A549 (cell line): ENCODE measurements around the gene CDCP1. TPM values are rescaled to one million over a fixed set of nuclear protein-coding genes. Genes with fewer than 3 reads are reported as not detected.

Experiments used
- ATAC-seq, 2 experiments: fragments of 200-7000 bp in 1 of 2; fragments of >200 bp in 1 of 2; cut with Nextera tagmentation in 1 of 2; cut with Tn5 transposase in 1 of 2; 3 replicates each; pipeline versions ENCODE4 v1.8.0 to v1.9.1; 2018 to 2020; ENCODE audit warnings: mild to moderate bottlenecking in 1 of 2, moderate library complexity in 1 of 2
- CTCF ChIA-PET: fragments of 300-600 bp; sonication (Branson Sonifier 250); formaldehyde crosslinking; extraction: SDS; loops from one replicate; lab custom pipeline; 2021; ENCODE audit warnings: antibody characterized with exemption, inconsistent platforms; lab: Yijun Ruan, JAX
- POLR2A ChIA-PET: fragments of 350-600 bp; formaldehyde crosslinking; extraction: SDS; loops from one replicate; lab custom pipeline; 2021; ENCODE audit warnings: antibody characterized with exemption, inconsistent platforms; lab: Yijun Ruan, JAX
- DNase-seq, 2 experiments: peaks; one replicate each; pipeline versions ENCODE4 v3.0.0 to v3.0.0-alpha.2; 2011 to 2016; ENCODE audit warnings: low read depth in 1 of 2, low spot score in 1 of 2
- FAIRE-seq: peaks from 2 replicates; lab custom pipeline; 2011; peaks lifted over from hg19 to GRCh38; lab: Jason Lieb, UNC
- H3K27ac ChIP-seq, 2 experiments: fragments of >200 bp; sonication (Bioruptor Twin); formaldehyde crosslinking; 3 replicates each; pipeline ENCODE4 v1.5.1; 2016 to 2017
- H3K4me1 ChIP-seq: fragments of >200 bp; sonication (Bioruptor Twin); formaldehyde crosslinking; 3 replicates; pipeline ENCODE4 v1.6.1; 2016
- H3K4me2 ChIP-seq: fragments of >200 bp; sonication (Bioruptor Twin); formaldehyde crosslinking; 3 replicates; pipeline ENCODE4 v1.6.1; 2016
- H3K4me3 ChIP-seq: fragments of >200 bp; sonication (Bioruptor Twin); formaldehyde crosslinking; 3 replicates; pipeline ENCODE4 v1.5.1; 2016
- H3K9me3 ChIP-seq: fragments of >200 bp; sonication (Bioruptor Twin); formaldehyde crosslinking; 3 replicates; pipeline ENCODE4 v1.6.1; 2016
- CEBPB ChIP-seq, 2 experiments: fragments of >200 bp in 1 of 2; sonication (Bioruptor Twin) in 1 of 2; formaldehyde crosslinking in 1 of 2; IDR thresholded peaks; 2 replicates each; pipeline ENCODE4 v1.6.1; 2012 to 2016
- CHD2 ChIP-seq: fragments of 150-350 bp; IDR thresholded peaks from 2 replicates; pipeline ENCODE4 v1.6.1; 2014; ENCODE audit warnings: low read length; ENCODE audit not compliant: partially characterized antibody
- CHD4 ChIP-seq: fragments of 200-600 bp; sonication (generic); IDR thresholded peaks from 2 replicates; pipeline ENCODE4 v1.6.1; 2016; ENCODE audit warnings: antibody characterized with exemption, mild to moderate bottlenecking, borderline replicate concordance
- EHF ChIP-seq: fragments of 250-450 bp; sonication (Bioruptor Pico); IDR thresholded peaks from 2 replicates; pipeline ENCODE4 v1.5.0; 2020; ENCODE audit warnings: mild to moderate bottlenecking
- EHMT2 ChIP-seq: fragments of 200-600 bp; sonication (generic); IDR thresholded peaks from 2 replicates; pipeline ENCODE4 v1.6.1; 2016; ENCODE audit warnings: antibody characterized with exemption, low read depth, mild to moderate bottlenecking, moderate library complexity
- FOSB ChIP-seq: fragments of 250-450 bp; sonication (Bioruptor Pico); IDR thresholded peaks from 2 replicates; pipeline ENCODE4 v1.5.0; 2020; ENCODE audit warnings: mild to moderate bottlenecking, moderate library complexity
- FOXS1 ChIP-seq: fragments of 250-450 bp; sonication (Bioruptor Pico); IDR thresholded peaks from 2 replicates; pipeline ENCODE4 v1.5.0; 2020; ENCODE audit warnings: mild to moderate bottlenecking, moderate library complexity
- HOXB13 ChIP-seq: fragments of 250-450 bp; sonication (Bioruptor Pico); IDR thresholded peaks from 2 replicates; pipeline ENCODE4 v1.5.0; 2020; ENCODE audit warnings: low read depth, mild to moderate bottlenecking, moderate library complexity
- KDM1A ChIP-seq: fragments of 200-600 bp; sonication (generic); IDR thresholded peaks from 2 replicates; pipeline ENCODE4 v1.6.1; 2016; ENCODE audit warnings: low read depth, mild to moderate bottlenecking
- MAFK ChIP-seq: fragments of 450-650 bp; IDR thresholded peaks from 2 replicates; pipeline ENCODE4 v1.6.1; 2014; ENCODE audit not compliant: partially characterized antibody
- PHF8 ChIP-seq: fragments of 200-600 bp; sonication (generic); IDR thresholded peaks from 2 replicates; pipeline ENCODE4 v1.6.1; 2016; ENCODE audit warnings: low read depth, mild to moderate bottlenecking, antibody characterized with exemption, moderate library complexity, borderline replicate concordance
- POLR2AphosphoS2 ChIP-seq: conservative IDR thresholded peaks from 2 replicates; pipeline ENCODE4 v1.6.1; 2012; ENCODE audit warnings: low read length, improper control_type of control experiment, inconsistent platforms
- RAD21 ChIP-seq, 2 experiments: fragments of >200 bp in 1 of 2; sonication (Bioruptor Twin) in 1 of 2; formaldehyde crosslinking in 1 of 2; IDR thresholded peaks in 1 of 2; conservative IDR thresholded peaks in 1 of 2; 2 replicates in 1 of 2; 3 replicates in 1 of 2; pipeline ENCODE4 v1.6.1; 2012 to 2018; ENCODE audit warnings: inconsistent platforms in 1 of 2
- TFCP2L1 ChIP-seq: fragments of 250-450 bp; sonication (Bioruptor Pico); IDR thresholded peaks from 2 replicates; pipeline ENCODE4 v1.5.0; 2021; ENCODE audit warnings: mild to moderate bottlenecking
- TP53 ChIP-seq: fragments of 250-450 bp; sonication (Bioruptor Pico); IDR thresholded peaks from 2 replicates; pipeline ENCODE4 v1.5.0; 2021; ENCODE audit warnings: mild to moderate bottlenecking, moderate library complexity
- ZC3H11A ChIP-seq: fragments of 450-650 bp; IDR thresholded peaks from 2 replicates; pipeline ENCODE4 v1.6.1; 2014; ENCODE audit warnings: antibody characterized with exemption, mild to moderate bottlenecking
- ZNF302 ChIP-seq: fragments of 250-450 bp; sonication (Bioruptor Pico); IDR thresholded peaks from 2 replicates; pipeline ENCODE4 v1.9.0; 2021; ENCODE audit warnings: inconsistent platforms, mild to moderate bottlenecking, moderate library complexity
- WGBS: methylation state at CpG from one replicate; pipeline ENCODE4 v1.1.6; 2017; ENCODE audit errors: missing lambda C conversion rate; 5-methylcytosine and 5-hydroxymethylcytosine counted together
- polyA minus RNA-seq: library from RNA; depleted of rRNA, polyadenylated mRNA; stranded (reverse); fragments of >200 nt; gene quantifications from 2 replicates; pipeline ENCODE4 v1.2.3, GENCODE V29; 2011; rRNA and poly(A)+ RNA removed
- polyA plus RNA-seq, 4 experiments: library from polyadenylated mRNA; depleted of rRNA in 3 of 4; stranded (reverse); fragments of >200 nt; fragmentation: RNase III in 1 of 4; extraction: RNeasy Plus Mini Kit Qiagen cat#74134 plus additional on column Dnase treatment in 1 of 4; gene quantifications; 2 replicates in 3 of 4; 3 replicates in 1 of 4; pipeline ENCODE4 v1.2.3, GENCODE V29; 2011 to 2017
- TF ChIP-seq, protein P1 (sequence below): fragments of >200 bp; sonication (Bioruptor Twin); formaldehyde crosslinking; IDR thresholded peaks from 3 replicates; pipeline ENCODE4 v1.5.1; 2016
- TF ChIP-seq, protein P2 (sequence below): IDR thresholded peaks from 2 replicates; pipeline ENCODE4 v1.6.1; 2012
- TF ChIP-seq, protein P3 (sequence below): IDR thresholded peaks from 2 replicates; pipeline ENCODE4 v1.6.1; 2012
- TF ChIP-seq, protein P4 (sequence below): IDR thresholded peaks from 2 replicates; pipeline ENCODE4 v1.6.1; 2012; ENCODE audit warnings: low read depth, borderline replicate concordance
- TF ChIP-seq, protein P5 (sequence below): fragments of 150-350 bp; IDR thresholded peaks from 2 replicates; pipeline ENCODE4 v1.6.1; 2014; ENCODE audit warnings: low read depth, mild to moderate bottlenecking, low read length

CDCP1 gene, protein sequence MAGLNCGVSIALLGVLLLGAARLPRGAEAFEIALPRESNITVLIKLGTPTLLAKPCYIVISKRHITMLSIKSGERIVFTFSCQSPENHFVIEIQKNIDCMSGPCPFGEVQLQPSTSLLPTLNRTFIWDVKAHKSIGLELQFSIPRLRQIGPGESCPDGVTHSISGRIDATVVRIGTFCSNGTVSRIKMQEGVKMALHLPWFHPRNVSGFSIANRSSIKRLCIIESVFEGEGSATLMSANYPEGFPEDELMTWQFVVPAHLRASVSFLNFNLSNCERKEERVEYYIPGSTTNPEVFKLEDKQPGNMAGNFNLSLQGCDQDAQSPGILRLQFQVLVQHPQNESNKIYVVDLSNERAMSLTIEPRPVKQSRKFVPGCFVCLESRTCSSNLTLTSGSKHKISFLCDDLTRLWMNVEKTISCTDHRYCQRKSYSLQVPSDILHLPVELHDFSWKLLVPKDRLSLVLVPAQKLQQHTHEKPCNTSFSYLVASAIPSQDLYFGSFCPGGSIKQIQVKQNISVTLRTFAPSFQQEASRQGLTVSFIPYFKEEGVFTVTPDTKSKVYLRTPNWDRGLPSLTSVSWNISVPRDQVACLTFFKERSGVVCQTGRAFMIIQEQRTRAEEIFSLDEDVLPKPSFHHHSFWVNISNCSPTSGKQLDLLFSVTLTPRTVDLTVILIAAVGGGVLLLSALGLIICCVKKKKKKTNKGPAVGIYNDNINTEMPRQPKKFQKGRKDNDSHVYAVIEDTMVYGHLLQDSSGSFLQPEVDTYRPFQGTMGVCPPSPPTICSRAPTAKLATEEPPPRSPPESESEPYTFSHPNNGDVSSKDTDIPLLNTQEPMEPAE
- polyA plus RNA-seq (2011; rRNA removed) = 9.9 and 12.5 TPM in 2 replicates
- 2.1 and 2.8 TPM in 2 replicates for polyA plus RNA-seq (2012; cell fraction: cytosol; rRNA removed)
- 3.5 and 3.7 TPM in 2 replicates for polyA plus RNA-seq (2012; cell fraction: nucleus; rRNA removed)
- 3.0 to 3.9 TPM (median 3.4 TPM) in 3 replicates for polyA plus RNA-seq (2017; fragmentation: RNase III; extraction: RNeasy Plus Mini Kit Qiagen cat#74134 plus additional on column Dnase treatment)
- polyA minus RNA-seq = 16.5 and 17.8 TPM in 2 replicates

DNA sequence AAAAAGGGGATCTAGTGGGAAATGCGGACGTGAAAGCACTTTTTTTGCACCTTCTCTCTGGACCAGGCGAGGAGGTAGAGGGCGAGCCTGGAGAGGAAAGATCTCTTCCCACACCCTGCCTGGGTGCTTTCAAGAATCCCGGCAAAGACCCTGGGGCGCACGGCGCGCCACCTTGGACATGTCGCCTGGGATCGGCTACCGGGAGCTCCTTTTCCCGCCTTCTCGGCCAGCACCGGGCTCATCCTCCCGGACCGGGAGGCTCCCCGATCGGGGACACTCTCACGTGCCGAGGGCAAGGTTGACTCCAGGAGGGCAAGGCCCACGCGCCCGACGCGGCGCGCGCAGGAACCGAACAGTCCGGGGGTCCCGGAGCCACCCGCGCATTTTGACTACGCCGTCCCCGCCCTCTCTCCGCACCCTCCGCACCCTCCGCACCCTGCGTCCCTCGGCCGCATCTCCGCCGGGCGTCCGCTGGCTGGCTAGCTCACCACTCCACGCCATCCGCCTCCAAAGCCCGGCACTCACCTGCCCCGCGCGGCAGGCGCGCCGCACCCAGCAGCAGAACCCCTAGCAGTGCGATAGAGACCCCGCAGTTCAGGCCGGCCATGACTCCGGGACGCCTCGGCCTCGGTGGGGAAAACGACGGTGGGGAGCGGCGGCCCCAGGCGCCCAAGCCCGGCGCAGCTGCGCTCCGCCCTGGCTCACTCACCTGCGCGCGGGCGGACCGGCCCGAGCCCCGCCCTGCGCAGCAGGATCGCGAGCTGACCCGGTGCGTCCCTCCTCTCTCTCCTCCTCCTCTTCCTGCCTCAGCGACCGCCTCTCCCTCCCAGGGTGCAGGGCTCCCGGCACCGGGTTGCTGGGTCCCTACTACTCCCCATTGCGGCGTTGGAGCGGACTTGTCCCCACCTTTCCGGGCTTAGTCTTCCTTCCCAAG lies at the start of gene CDCP1:
TSS of gene CDCP1 (minus strand) at position 698 of the 934 bp plus-strand sequence. CDS start at position 607, 91 bp downstream.
- Histone ChIP-seq H3K4me1 (0 out of 3 replicates have a peak, but pooled peaks cover 4% of the 10 kb centered on the region), H3K27ac (peak within 1 kb of the TSS; percentile 61 to 88), H3K4me2 (peak within 1 kb of the TSS; percentile 84), H3K4me3 (peak within 1 kb of the TSS; percentile 62), H3K9me3 (peaks cover 6% of the 10 kb centered on the region; the same call in 1 of the 3 replicates)
- ChIA-PET POLR2A (interaction anchor here (0.8 to 1.6 kb wide), 4 partner anchors 10 to 64 kb away, joined by 3 to 8 read pairs (median 3); no protein-coding TSS in a partner anchor), CTCF (interaction anchor here (0.7 to 2.4 kb wide), 7 partner anchors 10 to 76 kb away, joined by 3 to 9 read pairs (median 4); no protein-coding TSS in a partner anchor)
- TF ChIP-seq, protein P1, sequence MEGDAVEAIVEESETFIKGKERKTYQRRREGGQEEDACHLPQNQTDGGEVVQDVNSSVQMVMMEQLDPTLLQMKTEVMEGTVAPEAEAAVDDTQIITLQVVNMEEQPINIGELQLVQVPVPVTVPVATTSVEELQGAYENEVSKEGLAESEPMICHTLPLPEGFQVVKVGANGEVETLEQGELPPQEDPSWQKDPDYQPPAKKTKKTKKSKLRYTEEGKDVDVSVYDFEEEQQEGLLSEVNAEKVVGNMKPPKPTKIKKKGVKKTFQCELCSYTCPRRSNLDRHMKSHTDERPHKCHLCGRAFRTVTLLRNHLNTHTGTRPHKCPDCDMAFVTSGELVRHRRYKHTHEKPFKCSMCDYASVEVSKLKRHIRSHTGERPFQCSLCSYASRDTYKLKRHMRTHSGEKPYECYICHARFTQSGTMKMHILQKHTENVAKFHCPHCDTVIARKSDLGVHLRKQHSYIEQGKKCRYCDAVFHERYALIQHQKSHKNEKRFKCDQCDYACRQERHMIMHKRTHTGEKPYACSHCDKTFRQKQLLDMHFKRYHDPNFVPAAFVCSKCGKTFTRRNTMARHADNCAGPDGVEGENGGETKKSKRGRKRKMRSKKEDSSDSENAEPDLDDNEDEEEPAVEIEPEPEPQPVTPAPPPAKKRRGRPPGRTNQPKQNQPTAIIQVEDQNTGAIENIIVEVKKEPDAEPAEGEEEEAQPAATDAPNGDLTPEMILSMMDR = no peak
- TF ChIP-seq, protein P2, sequence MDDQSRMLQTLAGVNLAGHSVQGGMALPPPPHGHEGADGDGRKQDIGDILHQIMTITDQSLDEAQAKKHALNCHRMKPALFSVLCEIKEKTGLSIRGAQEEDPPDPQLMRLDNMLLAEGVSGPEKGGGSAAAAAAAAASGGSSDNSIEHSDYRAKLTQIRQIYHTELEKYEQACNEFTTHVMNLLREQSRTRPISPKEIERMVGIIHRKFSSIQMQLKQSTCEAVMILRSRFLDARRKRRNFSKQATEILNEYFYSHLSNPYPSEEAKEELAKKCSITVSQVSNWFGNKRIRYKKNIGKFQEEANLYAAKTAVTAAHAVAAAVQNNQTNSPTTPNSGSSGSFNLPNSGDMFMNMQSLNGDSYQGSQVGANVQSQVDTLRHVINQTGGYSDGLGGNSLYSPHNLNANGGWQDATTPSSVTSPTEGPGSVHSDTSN = no peak
- TF ChIP-seq POLR2AphosphoS2 (no peak), CHD2 (no peak), CEBPB (IDR thresholded peaks at IDR 0.05) (no peak), PHF8 (no peak), KDM1A (no peak), FOXS1 (CRISPR knock-in tag) (no peak), EHMT2 (no peak), ZNF302 (no peak)
- TF ChIP-seq, protein P3, sequence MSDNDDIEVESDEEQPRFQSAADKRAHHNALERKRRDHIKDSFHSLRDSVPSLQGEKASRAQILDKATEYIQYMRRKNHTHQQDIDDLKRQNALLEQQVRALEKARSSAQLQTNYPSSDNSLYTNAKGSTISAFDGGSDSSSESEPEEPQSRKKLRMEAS = peak; percentile 53
- TF ChIP-seq, protein P4, sequence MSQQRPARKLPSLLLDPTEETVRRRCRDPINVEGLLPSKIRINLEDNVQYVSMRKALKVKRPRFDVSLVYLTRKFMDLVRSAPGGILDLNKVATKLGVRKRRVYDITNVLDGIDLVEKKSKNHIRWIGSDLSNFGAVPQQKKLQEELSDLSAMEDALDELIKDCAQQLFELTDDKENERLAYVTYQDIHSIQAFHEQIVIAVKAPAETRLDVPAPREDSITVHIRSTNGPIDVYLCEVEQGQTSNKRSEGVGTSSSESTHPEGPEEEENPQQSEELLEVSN = peak; percentile 83
- peak; percentile 78 to 85 for ATAC-seq
- no peak for FAIRE-seq
- WGBS = 17% methylated on average over 23 of the region's 92 CpGs
- DNase-seq = peak in 1 of 2 experiments; percentile 24

DNA sequence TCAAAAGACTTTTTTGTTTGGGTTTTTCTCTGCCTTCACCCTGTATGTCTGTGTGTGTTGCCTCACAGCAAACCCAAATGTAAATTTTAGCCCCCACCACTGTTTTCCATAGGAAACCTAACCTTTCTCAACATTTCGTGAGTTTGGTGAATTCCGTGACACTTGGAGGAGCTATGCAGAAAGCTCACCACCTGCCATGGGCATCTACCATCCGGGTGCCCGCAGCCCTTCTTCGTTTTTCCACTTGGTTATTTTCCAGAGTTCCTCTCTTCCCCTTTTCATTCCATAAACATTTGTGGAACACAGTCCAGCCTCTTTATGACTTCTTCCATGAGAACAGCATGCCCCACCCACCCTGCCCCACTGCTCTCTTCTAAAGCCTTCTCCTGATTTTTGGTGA lies 48.6 kb upstream of the CDCP1 start:
- Histone ChIP-seq H3K4me1 (peaks cover 12% of the 10 kb centered on the region), H3K4me2 (no peak overlapping the region)
- ATAC-seq (no peak), FAIRE-seq (no peak), DNase-seq (no peak)
- CTCF ChIA-PET = interaction anchor here (7.5 kb wide), 1 partner anchor 15 kb away, joined by 31 read pairs; no protein-coding TSS in a partner anchor
- 89% methylated on average over 5 of the region's 5 CpGs for WGBS
- POLR2A ChIA-PET = no interaction called here
- TF ChIP-seq ZC3H11A (no peak), TFCP2L1 (no peak), PHF8 (no peak), HOXB13 (no peak), FOSB (CRISPR knock-in tag) (no peak), CHD4 (no peak), EHF (CRISPR knock-in tag) (no peak), TP53 (CRISPR knock-in tag) (no peak), RAD21 (conservative IDR thresholded peaks at IDR 0.05 in 1 of 2, IDR thresholded peaks at IDR 0.05 in 1 of 2) (no peak), MAFK (no peak), CEBPB (IDR thresholded peaks at IDR 0.05) (no peak)
- TF ChIP-seq, protein P3 = no peak
- TF ChIP-seq, protein P4 = no peak
- TF ChIP-seq, protein P5, sequence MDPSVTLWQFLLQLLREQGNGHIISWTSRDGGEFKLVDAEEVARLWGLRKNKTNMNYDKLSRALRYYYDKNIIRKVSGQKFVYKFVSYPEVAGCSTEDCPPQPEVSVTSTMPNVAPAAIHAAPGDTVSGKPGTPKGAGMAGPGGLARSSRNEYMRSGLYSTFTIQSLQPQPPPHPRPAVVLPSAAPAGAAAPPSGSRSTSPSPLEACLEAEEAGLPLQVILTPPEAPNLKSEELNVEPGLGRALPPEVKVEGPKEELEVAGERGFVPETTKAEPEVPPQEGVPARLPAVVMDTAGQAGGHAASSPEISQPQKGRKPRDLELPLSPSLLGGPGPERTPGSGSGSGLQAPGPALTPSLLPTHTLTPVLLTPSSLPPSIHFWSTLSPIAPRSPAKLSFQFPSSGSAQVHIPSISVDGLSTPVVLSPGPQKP = no peak
- TF ChIP-seq, all 56 proteins: peak for 0
- Histone ChIP-seq H3K27ac (no peak overlapping the region), H3K4me3 (no peak overlapping the region), H3K9me3 (no peaks in the 10 kb centered on the region)
